K562 (cell line): Measurements from ENCODE around the gene SLC35B1. TPM values are rescaled to one million over a fixed set of nuclear protein-coding genes. Genes with fewer than 3 reads are reported as not detected.
A peak's percentile ranks its signal among the peaks of the same experiment; 100 is the strongest.

Experiments
- EP300 ChIP-seq: IDR thresholded peaks from 2 replicates; pipeline ENCODE4 v1.6.1; 2012; ENCODE audit warnings: low read length, improper control_type of control experiment
- EZH2 ChIP-seq: IDR thresholded peaks from 2 replicates; pipeline ENCODE4 v1.6.1; 2012; ENCODE audit warnings: low read depth, mild to moderate bottlenecking, inconsistent platforms, low read length, borderline replicate concordance
- GABPB1 ChIP-seq: sonication (generic); formaldehyde crosslinking; IDR thresholded peaks from 2 replicates; pipeline ENCODE4 v1.8.0; 2022; ENCODE audit warnings: mild to moderate bottlenecking, missing genetic modification reagents
- HDGF ChIP-seq: fragments of 450-650 bp; IDR thresholded peaks from 2 replicates; pipeline ENCODE4 v1.6.1; 2016
- JUND ChIP-seq, 2 experiments: IDR thresholded peaks; 2 replicates in 1 of 2; 3 replicates in 1 of 2; pipeline ENCODE4 v1.6.1; 2011; ENCODE audit warnings: borderline replicate concordance in 2 of 2, low read depth in 2 of 2, low read length in 2 of 2, improper control_type of control experiment in 1 of 2, missing biosample characterization in 1 of 2, missing genetic modification characterization in 1 of 2, missing genetic modification reagents in 1 of 2
- PML ChIP-seq: IDR thresholded peaks from 2 replicates; pipeline ENCODE4 v1.6.1; 2012; ENCODE audit warnings: low read length, inconsistent platforms
- POLR3A ChIP-seq: IDR thresholded peaks from 2 replicates; pipeline ENCODE4 v1.6.1; 2011; ENCODE audit warnings: borderline replicate concordance, mild to moderate bottlenecking, moderate library complexity; ENCODE audit not compliant: insufficient read length, insufficient read depth; ENCODE audit errors: extremely low read depth
- PTBP1 ChIP-seq: fragments of 200-400 bp; formaldehyde crosslinking; IDR thresholded peaks from 2 replicates; pipeline ENCODE4 v1.6.1; 2017; ENCODE audit warnings: low read depth, low read length
- RAD21 ChIP-seq, 2 experiments: fragments of 250-450 bp in 1 of 2; fragments of 450-650 bp in 1 of 2; sonication (Bioruptor Pico) in 1 of 2; formaldehyde crosslinking in 1 of 2; IDR thresholded peaks in 1 of 2; conservative IDR thresholded peaks in 1 of 2; 2 replicates each; pipeline versions ENCODE4 v1.4.0 to v1.8.0; 2020 to 2022; ENCODE audit warnings: mild to moderate bottlenecking in 2 of 2, moderate library complexity in 1 of 2
- ZBTB7A ChIP-seq: IDR thresholded peaks from 2 replicates; pipeline ENCODE4 v1.6.1; 2011; ENCODE audit warnings: low read depth, mild to moderate bottlenecking, low read length, moderate library complexity, borderline replicate concordance; ENCODE audit not compliant: control insufficient read depth
- ZNF124 ChIP-seq: sonication (generic); formaldehyde crosslinking; IDR thresholded peaks from 2 replicates; pipeline ENCODE4 v1.8.1; 2022; ENCODE audit warnings: missing genetic modification reagents
- ZNF644 ChIP-seq: fragments of 200-800 bp; sonication (Bioruptor generic); IDR thresholded peaks from 2 replicates; pipeline ENCODE4 v1.6.1; 2016; ENCODE audit warnings: low read depth, missing genetic modification characterization, missing compliant biosample characterization
- ZNF778 ChIP-seq: fragments of 450-650 bp; formaldehyde crosslinking; IDR thresholded peaks from 2 replicates; pipeline ENCODE4 v1.4.0; 2020; ENCODE audit warnings: mild to moderate bottlenecking, moderate library complexity
- ZSCAN29 ChIP-seq: fragments of 450-650 bp; IDR thresholded peaks from 2 replicates; pipeline ENCODE4 v1.6.1; 2017
- polyA plus RNA-seq, 8 experiments: library from polyadenylated mRNA; depleted of rRNA in 4 of 8; stranded (reverse) in 5 of 8; unstranded in 3 of 8; fragments of >200 nt; fragmentation: Nextera tagmentation in 2 of 8; fragmentation: Illumina TruSeq in 1 of 8; extraction: Ambion mirVana in 2 of 8; extraction: Trizol in 1 of 8; gene quantifications; 2 replicates each; pipeline versions ENCODE4 v1.2.1 to v1.2.3, GENCODE V29; 2011 to 2014; ENCODE audit warnings: inconsistent platforms in 1 of 8, missing spikeins in 1 of 8
- total RNA-seq, 7 experiments: library from RNA; depleted of rRNA in 6 of 7; stranded (reverse); fragments of >200 nt in 6 of 7; fragmentation: Illumina TruSeq in 2 of 7; extraction: Trizol in 2 of 7; gene quantifications; 2 replicates each; pipeline versions ENCODE4 v1.2.1 to v1.2.3, GENCODE V29; 2011 to 2021; ENCODE audit warnings: low replicate concordance in 1 of 7
- TF ChIP-seq, protein P1 (sequence below): fragments of 250-450 bp; sonication (Bioruptor Pico); IDR thresholded peaks from 2 replicates; pipeline ENCODE4 v1.4.0; 2020; ENCODE audit warnings: mild to moderate bottlenecking, moderate library complexity
- TF ChIP-seq, protein P2 (sequence below), 3 experiments: fragments of 200-800 bp in 1 of 3; sonication (Bioruptor generic) in 1 of 3; sonication (generic) in 1 of 3; formaldehyde crosslinking in 1 of 3; IDR thresholded peaks; 2 replicates each; pipeline versions ENCODE4 v1.6.1 to v1.8.0; 2016 to 2022; ENCODE audit warnings: mild to moderate bottlenecking in 2 of 3, missing compliant biosample characterization in 2 of 3, missing genetic modification characterization in 2 of 3, missing genetic modification reagents in 1 of 3
- TF ChIP-seq, protein P3 (sequence below): fragments of 450-650 bp; IDR thresholded peaks from 2 replicates; pipeline ENCODE4 v1.6.1; 2017; ENCODE audit warnings: antibody characterized with exemption, mild to moderate bottlenecking

The SLC35B1 gene
- total and polyA plus RNA-seq, 9 of the 15 experiments (the other 6 are each of a cell fraction or from before 2014, with no cell fraction given) = 51.4 to 87.9 (median 66.3) TPM

DNA sequence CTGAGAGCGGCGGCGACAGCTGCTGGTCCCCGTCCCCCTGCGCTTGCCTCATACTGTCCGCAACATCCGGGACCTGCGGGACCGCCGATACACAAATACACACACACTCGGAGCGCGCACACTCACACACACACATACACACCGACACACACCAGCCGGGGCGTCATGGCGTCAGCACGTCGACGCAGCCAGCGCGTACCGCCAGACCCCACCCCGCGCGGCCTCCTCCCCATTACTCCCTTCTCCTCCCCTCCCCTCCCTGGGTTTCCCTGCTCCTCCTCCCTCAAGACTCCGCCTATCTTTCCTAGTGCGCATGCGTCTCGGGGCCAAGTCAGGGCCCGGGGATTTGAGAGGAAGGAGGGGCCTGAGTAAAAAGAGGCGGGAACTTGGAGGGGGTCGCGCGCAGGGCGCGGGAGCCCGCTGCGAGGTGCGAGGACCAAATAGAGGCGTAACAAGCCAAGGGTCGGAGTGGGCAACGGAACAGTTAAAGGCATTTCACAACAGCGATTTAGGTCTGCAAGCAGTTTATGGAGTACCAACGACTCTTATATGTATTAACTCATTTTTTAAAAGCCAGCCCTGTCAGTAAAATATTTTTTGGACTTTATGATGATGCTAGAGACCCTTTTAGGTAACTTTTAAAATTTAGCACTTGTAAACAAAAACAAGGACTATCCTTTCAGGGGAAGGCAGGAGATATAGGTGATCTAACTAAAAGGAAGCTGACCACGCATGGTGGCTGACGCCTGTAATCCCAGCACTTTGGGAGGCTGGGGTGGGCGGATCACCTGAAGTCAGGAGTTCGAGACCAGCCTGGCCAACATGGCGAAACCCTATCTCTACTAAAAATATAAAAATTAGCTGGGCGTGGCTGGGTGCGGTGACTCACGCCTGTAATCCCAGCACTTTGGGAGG is 29.6 kb downstream of the SLC35B1 start, which contains the start of gene SPOP (continued):
- TF ChIP-seq ZBTB7A (peak; percentile 95), POLR3A (no peak), HDGF (peak; percentile 67; the same call in 1 of the 2 replicates), GABPB1 (peak; percentile 66), ZNF124 (no peak), PML (no peak; the same call in 1 of the 2 replicates), EP300 (peak; percentile 6; the same call in 1 of the 2 replicates), ZSCAN29 (no peak), JUND (IDR thresholded peaks at IDR 0.05; ENCODE audit: borderline replicate concordance, low read depth, low read length) (peak; percentile 78), JUND (tag; IDR thresholded peaks at IDR 0.05; ENCODE audit: borderline replicate concordance, low read depth, low read length) (peak; percentile 71; the same call in 1 of the 3 replicates), ZNF644 (no peak; the same call in 1 of the 2 replicates), ZNF778 (CRISPR knock-in tag) (no peak), RAD21 (CRISPR knock-in tag; conservative IDR thresholded peaks at IDR 0.05 in 1 of 2, IDR thresholded peaks at IDR 0.05 in 1 of 2) (no peak), PTBP1 (no peak), EZH2 (no peak)
- TF ChIP-seq, protein P1, sequence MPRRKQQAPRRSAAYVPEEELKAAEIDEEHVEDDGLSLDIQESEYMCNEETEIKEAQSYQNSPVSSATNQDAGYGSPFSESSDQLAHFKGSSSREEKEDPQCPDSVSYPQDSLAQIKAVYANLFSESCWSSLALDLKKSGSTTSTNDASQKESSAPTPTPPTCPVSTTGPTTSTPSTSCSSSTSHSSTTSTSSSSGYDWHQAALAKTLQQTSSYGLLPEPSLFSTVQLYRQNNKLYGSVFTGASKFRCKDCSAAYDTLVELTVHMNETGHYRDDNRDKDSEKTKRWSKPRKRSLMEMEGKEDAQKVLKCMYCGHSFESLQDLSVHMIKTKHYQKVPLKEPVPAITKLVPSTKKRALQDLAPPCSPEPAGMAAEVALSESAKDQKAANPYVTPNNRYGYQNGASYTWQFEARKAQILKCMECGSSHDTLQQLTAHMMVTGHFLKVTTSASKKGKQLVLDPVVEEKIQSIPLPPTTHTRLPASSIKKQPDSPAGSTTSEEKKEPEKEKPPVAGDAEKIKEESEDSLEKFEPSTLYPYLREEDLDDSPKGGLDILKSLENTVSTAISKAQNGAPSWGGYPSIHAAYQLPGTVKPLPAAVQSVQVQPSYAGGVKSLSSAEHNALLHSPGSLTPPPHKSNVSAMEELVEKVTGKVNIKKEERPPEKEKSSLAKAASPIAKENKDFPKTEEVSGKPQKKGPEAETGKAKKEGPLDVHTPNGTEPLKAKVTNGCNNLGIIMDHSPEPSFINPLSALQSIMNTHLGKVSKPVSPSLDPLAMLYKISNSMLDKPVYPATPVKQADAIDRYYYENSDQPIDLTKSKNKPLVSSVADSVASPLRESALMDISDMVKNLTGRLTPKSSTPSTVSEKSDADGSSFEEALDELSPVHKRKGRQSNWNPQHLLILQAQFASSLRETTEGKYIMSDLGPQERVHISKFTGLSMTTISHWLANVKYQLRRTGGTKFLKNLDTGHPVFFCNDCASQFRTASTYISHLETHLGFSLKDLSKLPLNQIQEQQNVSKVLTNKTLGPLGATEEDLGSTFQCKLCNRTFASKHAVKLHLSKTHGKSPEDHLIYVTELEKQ = no peak
- TF ChIP-seq, protein P2, sequence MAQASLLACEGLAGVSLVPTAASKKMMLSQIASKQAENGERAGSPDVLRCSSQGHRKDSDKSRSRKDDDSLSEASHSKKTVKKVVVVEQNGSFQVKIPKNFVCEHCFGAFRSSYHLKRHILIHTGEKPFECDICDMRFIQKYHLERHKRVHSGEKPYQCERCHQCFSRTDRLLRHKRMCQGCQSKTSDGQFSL (CRISPR knock-in tag; IDR thresholded peaks at IDR 0.05) = peak; percentile 91
- TF ChIP-seq, protein P2 (tag; IDR thresholded peaks at IDR 0.05) = peak in 1 of 2 experiments; percentile 81; a peak in 2 of 4 replicates
- TF ChIP-seq, protein P3, sequence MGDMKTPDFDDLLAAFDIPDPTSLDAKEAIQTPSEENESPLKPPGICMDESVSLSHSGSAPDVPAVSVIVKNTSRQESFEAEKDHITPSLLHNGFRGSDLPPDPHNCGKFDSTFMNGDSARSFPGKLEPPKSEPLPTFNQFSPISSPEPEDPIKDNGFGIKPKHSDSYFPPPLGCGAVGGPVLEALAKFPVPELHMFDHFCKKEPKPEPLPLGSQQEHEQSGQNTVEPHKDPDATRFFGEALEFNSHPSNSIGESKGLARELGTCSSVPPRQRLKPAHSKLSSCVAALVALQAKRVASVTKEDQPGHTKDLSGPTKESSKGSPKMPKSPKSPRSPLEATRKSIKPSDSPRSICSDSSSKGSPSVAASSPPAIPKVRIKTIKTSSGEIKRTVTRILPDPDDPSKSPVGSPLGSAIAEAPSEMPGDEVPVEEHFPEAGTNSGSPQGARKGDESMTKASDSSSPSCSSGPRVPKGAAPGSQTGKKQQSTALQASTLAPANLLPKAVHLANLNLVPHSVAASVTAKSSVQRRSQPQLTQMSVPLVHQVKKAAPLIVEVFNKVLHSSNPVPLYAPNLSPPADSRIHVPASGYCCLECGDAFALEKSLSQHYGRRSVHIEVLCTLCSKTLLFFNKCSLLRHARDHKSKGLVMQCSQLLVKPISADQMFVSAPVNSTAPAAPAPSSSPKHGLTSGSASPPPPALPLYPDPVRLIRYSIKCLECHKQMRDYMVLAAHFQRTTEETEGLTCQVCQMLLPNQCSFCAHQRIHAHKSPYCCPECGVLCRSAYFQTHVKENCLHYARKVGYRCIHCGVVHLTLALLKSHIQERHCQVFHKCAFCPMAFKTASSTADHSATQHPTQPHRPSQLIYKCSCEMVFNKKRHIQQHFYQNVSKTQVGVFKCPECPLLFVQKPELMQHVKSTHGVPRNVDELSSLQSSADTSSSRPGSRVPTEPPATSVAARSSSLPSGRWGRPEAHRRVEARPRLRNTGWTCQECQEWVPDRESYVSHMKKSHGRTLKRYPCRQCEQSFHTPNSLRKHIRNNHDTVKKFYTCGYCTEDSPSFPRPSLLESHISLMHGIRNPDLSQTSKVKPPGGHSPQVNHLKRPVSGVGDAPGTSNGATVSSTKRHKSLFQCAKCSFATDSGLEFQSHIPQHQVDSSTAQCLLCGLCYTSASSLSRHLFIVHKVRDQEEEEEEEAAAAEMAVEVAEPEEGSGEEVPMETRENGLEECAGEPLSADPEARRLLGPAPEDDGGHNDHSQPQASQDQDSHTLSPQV = peak; percentile 72; the same call in 1 of the 2 replicates
